ENCODE data around the gene CYP27B1.

CYP27B1 gene

DNA sequence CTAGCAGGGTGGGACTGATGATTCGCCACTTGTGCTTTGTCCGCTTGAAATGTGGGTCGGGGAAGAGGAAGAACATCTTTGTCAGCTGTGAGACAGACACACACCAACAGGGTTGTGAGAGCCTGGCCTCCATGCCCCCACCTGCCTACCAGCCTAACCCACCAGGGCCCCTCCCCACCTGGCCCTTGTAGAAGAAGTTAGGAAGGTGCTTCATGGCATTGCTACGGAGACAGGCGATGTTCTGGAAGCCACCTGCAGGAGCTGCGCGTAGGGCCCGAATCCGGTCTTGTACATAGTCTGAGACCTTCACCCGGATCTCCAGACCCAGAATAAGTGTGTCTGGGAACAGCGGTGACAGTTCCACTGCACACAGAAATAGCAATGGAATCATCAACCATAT, 2.7 kb upstream of the CYP27B1 start:
- H3K4me3 ChIP-seq (ENCODE audit: low read depth, low read length), result no peak overlapping the region
- TF ChIP-seq POLR2A (IDR thresholded peaks at IDR 0.05; ENCODE audit: extremely low read depth, insufficient read length) (no peak), MYC (IDR thresholded peaks at IDR 0.05; ENCODE audit: low read depth, low read length) (no peak)
- TF ChIP-seq, protein P1, sequence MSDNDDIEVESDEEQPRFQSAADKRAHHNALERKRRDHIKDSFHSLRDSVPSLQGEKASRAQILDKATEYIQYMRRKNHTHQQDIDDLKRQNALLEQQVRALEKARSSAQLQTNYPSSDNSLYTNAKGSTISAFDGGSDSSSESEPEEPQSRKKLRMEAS (IDR thresholded peaks at IDR 0.05; ENCODE audit: low read depth, low read length), result no peak
- TF ChIP-seq, protein P2, sequence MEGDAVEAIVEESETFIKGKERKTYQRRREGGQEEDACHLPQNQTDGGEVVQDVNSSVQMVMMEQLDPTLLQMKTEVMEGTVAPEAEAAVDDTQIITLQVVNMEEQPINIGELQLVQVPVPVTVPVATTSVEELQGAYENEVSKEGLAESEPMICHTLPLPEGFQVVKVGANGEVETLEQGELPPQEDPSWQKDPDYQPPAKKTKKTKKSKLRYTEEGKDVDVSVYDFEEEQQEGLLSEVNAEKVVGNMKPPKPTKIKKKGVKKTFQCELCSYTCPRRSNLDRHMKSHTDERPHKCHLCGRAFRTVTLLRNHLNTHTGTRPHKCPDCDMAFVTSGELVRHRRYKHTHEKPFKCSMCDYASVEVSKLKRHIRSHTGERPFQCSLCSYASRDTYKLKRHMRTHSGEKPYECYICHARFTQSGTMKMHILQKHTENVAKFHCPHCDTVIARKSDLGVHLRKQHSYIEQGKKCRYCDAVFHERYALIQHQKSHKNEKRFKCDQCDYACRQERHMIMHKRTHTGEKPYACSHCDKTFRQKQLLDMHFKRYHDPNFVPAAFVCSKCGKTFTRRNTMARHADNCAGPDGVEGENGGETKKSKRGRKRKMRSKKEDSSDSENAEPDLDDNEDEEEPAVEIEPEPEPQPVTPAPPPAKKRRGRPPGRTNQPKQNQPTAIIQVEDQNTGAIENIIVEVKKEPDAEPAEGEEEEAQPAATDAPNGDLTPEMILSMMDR (IDR thresholded peaks at IDR 0.05; ENCODE audit: low read depth, low read length), result no peak
- no peak for DNase-seq (ENCODE audit: low read depth)

DNA sequence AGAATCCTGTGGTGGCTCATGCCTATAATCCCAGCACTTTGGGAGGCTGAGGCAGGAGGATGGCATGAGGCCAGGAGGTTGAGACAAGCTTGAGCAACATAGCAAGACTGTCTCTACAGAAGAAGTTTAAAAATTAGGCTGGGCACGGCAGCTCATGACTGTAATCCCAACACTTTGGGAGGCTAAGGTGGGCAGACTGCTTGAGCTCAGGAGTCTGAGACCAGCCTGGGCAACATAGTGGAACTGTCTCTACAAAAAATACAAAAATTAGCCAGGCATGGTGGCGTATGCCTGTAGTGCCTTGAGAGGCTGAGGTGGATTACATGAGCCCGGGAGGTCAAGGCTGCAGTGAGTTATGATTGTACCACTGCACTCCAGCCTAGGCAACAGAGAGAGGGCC, 998 bp upstream of the CYP27B1 start:
- TF ChIP-seq, protein P2 (IDR thresholded peaks at IDR 0.05; ENCODE audit: low read depth, low read length), result no peak
- TF ChIP-seq, protein P1 (IDR thresholded peaks at IDR 0.05; ENCODE audit: low read depth, low read length), result no peak
- TF ChIP-seq POLR2A (IDR thresholded peaks at IDR 0.05; ENCODE audit: extremely low read depth, insufficient read length) (no peak), MYC (IDR thresholded peaks at IDR 0.05; ENCODE audit: low read depth, low read length) (no peak)
- DNase-seq (ENCODE audit: low read depth), result no peak
- H3K4me3 ChIP-seq (ENCODE audit: low read depth, low read length), result no peak overlapping the region

DNA sequence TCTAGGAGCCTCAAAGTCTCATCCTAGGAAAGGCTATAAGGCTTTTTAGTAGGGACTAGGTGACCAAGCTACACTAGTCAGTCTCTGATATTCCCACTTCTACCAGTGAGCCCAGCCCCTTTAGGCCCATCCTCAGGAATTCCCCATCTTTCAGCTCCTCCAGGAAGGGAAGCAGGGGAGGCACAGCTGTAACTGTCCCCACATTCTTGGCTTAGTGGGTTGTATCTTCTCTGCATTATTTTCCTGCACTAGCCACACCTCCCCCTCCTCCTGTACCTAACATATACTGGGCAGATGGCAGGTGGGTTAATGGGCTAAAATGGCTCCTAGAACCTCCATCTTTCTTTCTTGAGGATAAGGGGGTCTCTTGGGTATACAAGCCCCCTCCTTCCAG, 424 bp upstream of the CYP27B1 start:
- DNase-seq (ENCODE audit: low read depth), result no peak
- TF ChIP-seq MYC (IDR thresholded peaks at IDR 0.05; ENCODE audit: low read depth, low read length) (no peak), POLR2A (IDR thresholded peaks at IDR 0.05; ENCODE audit: extremely low read depth, insufficient read length) (no peak)
- TF ChIP-seq, protein P1 (IDR thresholded peaks at IDR 0.05; ENCODE audit: low read depth, low read length), result no peak
- TF ChIP-seq, protein P2 (IDR thresholded peaks at IDR 0.05; ENCODE audit: low read depth, low read length), result no peak

DNA sequence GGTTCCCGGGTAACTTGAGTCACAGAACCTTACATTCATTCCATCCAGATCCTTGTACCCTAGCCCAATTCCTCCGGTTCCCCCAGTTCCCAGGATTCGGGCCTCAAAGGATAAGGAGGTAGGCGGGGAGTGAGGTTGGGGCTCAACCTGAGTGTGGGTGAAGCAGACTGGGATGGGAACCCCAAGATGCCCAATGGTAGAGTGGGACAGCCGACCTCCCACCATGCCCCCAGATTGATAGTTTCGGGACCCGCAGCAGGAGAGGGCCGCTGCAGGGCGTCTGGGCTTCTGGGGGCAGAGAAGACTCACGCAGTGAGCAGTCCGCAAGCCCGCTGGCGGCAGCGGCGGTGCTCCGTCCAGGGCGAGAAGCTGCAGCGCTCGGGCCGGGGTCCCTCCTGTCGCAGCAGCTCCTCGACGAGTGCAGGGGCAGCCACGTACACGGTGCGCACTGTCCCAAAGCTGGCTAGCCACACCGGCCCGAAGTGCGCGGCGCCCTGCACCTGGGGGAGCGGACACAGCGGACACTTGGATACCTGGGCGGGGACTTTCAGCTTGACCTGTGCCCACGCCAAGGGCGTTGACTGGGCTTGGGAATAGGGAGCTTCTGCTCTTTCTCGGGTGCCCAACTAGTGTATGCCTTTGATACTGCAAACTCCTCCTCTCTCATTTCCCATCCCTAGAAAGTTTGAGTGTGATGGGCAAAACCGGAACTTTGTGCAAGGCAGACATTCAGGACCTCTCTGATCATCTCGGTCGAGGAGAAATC, 997 bp downstream of the CYP27B1 start:
- H3K4me3 ChIP-seq (ENCODE audit: low read depth, low read length), result peak overlapping the region; percentile 1
- no peak for DNase-seq (ENCODE audit: low read depth)
- TF ChIP-seq POLR2A (IDR thresholded peaks at IDR 0.05; ENCODE audit: extremely low read depth, insufficient read length) (no peak), MYC (IDR thresholded peaks at IDR 0.05; ENCODE audit: low read depth, low read length) (no peak)
- TF ChIP-seq, protein P1 (IDR thresholded peaks at IDR 0.05; ENCODE audit: low read depth, low read length), result no peak
- TF ChIP-seq, protein P2 (IDR thresholded peaks at IDR 0.05; ENCODE audit: low read depth, low read length), result no peak

More for the DNA sequence above, 424 bp upstream of the CYP27B1 start:
- no peak overlapping the region for H3K4me3 ChIP-seq (ENCODE audit: low read depth, low read length)

DNA sequence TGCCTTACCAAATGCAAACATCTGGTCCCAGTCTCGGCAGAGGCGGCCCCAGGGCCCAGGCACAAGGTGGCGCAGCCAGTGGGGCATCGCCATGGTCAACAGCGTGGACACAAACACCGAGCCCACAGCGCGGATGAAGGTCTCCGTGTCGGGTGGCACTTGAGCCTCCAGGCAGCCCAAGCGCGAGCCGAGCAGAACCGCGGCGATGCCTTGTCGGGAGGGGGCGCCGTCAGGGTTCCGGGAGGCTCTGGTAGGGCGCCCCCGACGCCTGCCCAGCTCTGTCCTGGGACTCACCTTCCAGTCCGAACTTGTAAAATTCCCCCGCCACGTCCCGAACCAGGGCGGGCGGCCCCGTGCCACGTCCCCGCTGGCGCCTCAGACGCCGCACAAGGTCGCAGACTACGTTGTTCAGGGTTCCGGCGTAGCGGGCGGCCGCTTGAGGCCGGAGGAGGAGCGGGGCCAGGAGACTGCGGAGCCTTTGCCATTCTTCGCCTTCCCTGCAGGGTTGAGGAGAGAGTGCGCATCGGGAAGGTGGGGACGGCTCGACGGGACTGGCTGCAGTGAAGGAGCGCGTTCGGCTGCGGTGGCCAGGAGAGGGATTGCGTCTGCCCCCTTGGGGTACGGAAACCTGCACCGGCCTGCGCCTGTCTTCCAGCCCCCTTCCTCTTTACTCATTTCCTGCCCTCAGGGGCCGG, 1.7 kb downstream of the CYP27B1 start:
- peak; percentile 65 for DNase-seq (ENCODE audit: low read depth)

More for the DNA sequence above, 1.7 kb downstream of the CYP27B1 start:
- TF ChIP-seq, protein P2 (IDR thresholded peaks at IDR 0.05; ENCODE audit: low read depth, low read length), result peak; percentile 35
- TF ChIP-seq MYC (IDR thresholded peaks at IDR 0.05; ENCODE audit: low read depth, low read length), result no peak
- H3K4me3 ChIP-seq (ENCODE audit: low read depth, low read length), result no peak overlapping the region
